Activated CD8-positive, alpha-beta T cell treated with anti-CD3 and anti-CD28 coated beads, Interleukin-2, amount 10 ng/mL, durations not matched to agents 7 days and 5 days (primary cell): ENCODE results near the gene APOL1. TPM values are rescaled to one million over a fixed set of nuclear protein-coding genes. Genes with fewer than 3 reads are reported as not detected.

Experiments used
- microRNA-seq: library from miRNA; unstranded; fragments of <30 nt; microRNA quantifications from one replicate; pipeline ENCODE4 v1.2.0, GENCODE V29; 2022
- total RNA-seq, 2 experiments: library from RNA; stranded (reverse); gene quantifications; one replicate each; pipeline ENCODE4 v1.2.3, GENCODE V29; 2021

The APOL1 gene
- total RNA-seq, 2 experiments from 2014 or later: 37.4 to 38.2 TPM

Small RNA genes within 50 kb of the gene (microRNA-seq; reads per million reads assigned to microRNA genes)
- 2.9 reads per million for gene MIR6819

Other genes starting within 250 kb of the APOL1 start
- under 1 TPM; 0.03 to 0.37 TPM for gene RBFOX2, start 224.3 kb upstream of the APOL1 start, total RNA-seq
- gene APOL3, start 92.4 kb upstream of the APOL1 start, total RNA-seq: 10 to 100 TPM; 77.1 to 80.2 TPM
- 1 to 10 TPM; 6.9 to 8.5 TPM for gene APOL4, start 51.3 kb upstream of the APOL1 start, total RNA-seq
- gene APOL2, start 13.6 kb upstream of the APOL1 start, total RNA-seq: 10 to 100 TPM; 62.4 TPM
- gene MYH9, start 134.8 kb downstream of the APOL1 start, total RNA-seq: 100 to 1,000 TPM; 857 to 883 TPM
- gene TXN2, start 228.5 kb downstream of the APOL1 start, total RNA-seq: 10 to 100 TPM; 74.1 to 78.4 TPM